Measurements from ENCODE around the gene NUDT2. TPM values are rescaled to one million over a fixed set of nuclear protein-coding genes. Genes with fewer than 3 reads are reported as not detected.
"Not testable (repeated sequence)": the region's sequence is repeated elsewhere in the genome, so short reads cannot be mapped to it uniquely, and the experiment has no call there.

The NUDT2 gene
- total RNA-seq, 1 donor from 2014 or later = 7.2 TPM

DNA sequence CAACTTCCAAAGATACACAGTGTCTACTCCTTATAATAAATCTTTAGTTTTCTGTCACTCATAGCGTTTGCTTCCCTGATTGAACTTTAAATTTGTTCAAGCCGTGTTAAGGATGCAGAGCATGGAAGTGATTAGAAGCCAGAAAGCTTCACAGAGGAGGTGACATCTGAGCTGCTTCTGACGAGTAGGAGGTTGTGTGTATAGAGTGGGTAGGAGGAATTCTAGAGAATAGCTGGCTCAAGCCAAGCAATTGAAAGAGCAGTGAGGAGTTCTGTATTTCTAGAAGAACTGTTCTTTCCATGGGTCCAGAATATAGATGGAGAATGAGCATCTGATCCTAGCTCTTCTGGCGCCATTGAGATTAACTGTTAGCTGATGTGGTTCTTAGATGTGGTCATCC, 6.0 kb downstream of the NUDT2 start:
- H3K27ac Mint-ChIP-seq (ENCODE audit: unreplicated experiment) = no peak overlapping the region
- H3K36me3 Mint-ChIP-seq (ENCODE audit: unreplicated experiment) = no peaks in the 10 kb centered on the region
- H3K4me3 Mint-ChIP-seq (ENCODE audit: unreplicated experiment) = peak overlapping the region; percentile 21
- peaks cover 2% of the 10 kb centered on the region for H3K9me3 Mint-ChIP-seq (ENCODE audit: unreplicated experiment)
- no peak for TF ChIP-seq CTCF (IDR thresholded peaks at IDR 0.05; ENCODE audit: partially characterized antibody, unreplicated experiment)
- no peak for DNase-seq
- H3K4me1 Mint-ChIP-seq (ENCODE audit: low read depth, unreplicated experiment) = peaks cover 26% of the 10 kb centered on the region
- peaks cover 1% of the 10 kb centered on the region for H3K27me3 Mint-ChIP-seq (ENCODE audit: unreplicated experiment)

GRCh38 chr9:34337403-34337802, 8.0 kb downstream of the NUDT2 start:
- no peak for DNase-seq
- H3K4me3 Mint-ChIP-seq (ENCODE audit: unreplicated experiment) = no peak overlapping the region
- H3K36me3 Mint-ChIP-seq (ENCODE audit: unreplicated experiment) = no peaks in the 10 kb centered on the region
- peaks cover 19% of the 10 kb centered on the region for H3K4me1 Mint-ChIP-seq (ENCODE audit: low read depth, unreplicated experiment)
- H3K9me3 Mint-ChIP-seq (ENCODE audit: unreplicated experiment) = peaks cover 2% of the 10 kb centered on the region
- H3K27ac Mint-ChIP-seq (ENCODE audit: unreplicated experiment) = no peak overlapping the region
- TF ChIP-seq CTCF (IDR thresholded peaks at IDR 0.05; ENCODE audit: partially characterized antibody, unreplicated experiment) = no peak
- H3K27me3 Mint-ChIP-seq (ENCODE audit: unreplicated experiment) = peaks cover 2% of the 10 kb centered on the region

- not testable (repeated sequence) for H3K27me3 Mint-ChIP-seq (ENCODE audit: unreplicated experiment); H3K27ac Mint-ChIP-seq (ENCODE audit: unreplicated experiment); DNase-seq; H3K9me3 Mint-ChIP-seq (ENCODE audit: unreplicated experiment); H3K4me3 Mint-ChIP-seq (ENCODE audit: unreplicated experiment); H3K36me3 Mint-ChIP-seq (ENCODE audit: unreplicated experiment)
- peaks cover 14% of the 10 kb centered on the region for H3K4me1 Mint-ChIP-seq (ENCODE audit: low read depth, unreplicated experiment)
Observed at GRCh38 chr9:34338079-34338478, 8.7 kb downstream of the NUDT2 start.

DNA sequence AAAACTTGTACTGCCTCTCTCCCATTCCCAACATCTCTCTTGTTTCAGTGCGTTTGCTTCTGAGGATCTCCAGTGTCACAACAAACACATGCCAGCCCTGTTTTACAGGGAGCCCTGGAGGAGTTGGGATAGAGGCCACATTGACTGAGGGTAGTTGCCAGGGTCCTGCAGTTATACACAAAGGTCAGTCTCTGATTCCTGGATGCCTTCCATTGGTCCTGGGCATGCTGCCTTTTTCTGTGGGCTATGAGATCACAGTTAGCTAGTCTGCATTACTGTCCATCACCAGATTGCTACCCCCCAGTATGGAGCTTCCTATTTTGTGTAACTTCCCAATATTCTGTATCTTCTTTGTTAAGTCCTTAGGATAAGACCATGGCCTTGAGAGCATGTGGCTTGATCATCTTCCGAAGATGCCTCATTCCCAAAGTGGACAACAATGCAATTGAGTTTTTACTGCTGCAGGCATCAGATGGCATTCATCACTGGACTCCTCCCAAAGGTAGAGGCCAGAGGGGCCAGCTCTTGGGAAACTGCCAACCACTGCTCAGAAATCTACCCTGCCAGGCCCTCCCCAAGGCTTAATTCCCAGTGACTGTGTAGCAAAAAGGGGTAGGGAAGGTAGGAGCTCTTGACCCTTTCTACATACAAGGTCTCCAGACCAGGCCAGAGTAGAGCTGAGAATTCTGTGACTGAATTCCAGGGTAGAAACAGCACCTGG, 9.5 kb downstream of the NUDT2 start:
- no peaks in the 10 kb centered on the region for H3K36me3 Mint-ChIP-seq (ENCODE audit: unreplicated experiment)
- no peak for DNase-seq
- no peak for TF ChIP-seq CTCF (IDR thresholded peaks at IDR 0.05; ENCODE audit: partially characterized antibody, unreplicated experiment)
- peaks cover 2% of the 10 kb centered on the region for H3K27me3 Mint-ChIP-seq (ENCODE audit: unreplicated experiment)
- peaks cover 13% of the 10 kb centered on the region for H3K4me1 Mint-ChIP-seq (ENCODE audit: low read depth, unreplicated experiment)
- H3K9me3 Mint-ChIP-seq (ENCODE audit: unreplicated experiment) = peaks cover under 1% of the 10 kb centered on the region
- H3K27ac Mint-ChIP-seq (ENCODE audit: unreplicated experiment) = no peak overlapping the region
- H3K4me3 Mint-ChIP-seq (ENCODE audit: unreplicated experiment) = no peak overlapping the region

- no peak for DNase-seq
- Mint-ChIP-seq H3K27ac (ENCODE audit: unreplicated experiment) (no peak overlapping the region), H3K4me1 (ENCODE audit: low read depth, unreplicated experiment) (no peaks in the 10 kb centered on the region), H3K4me3 (ENCODE audit: unreplicated experiment) (no peak overlapping the region), H3K9me3 (ENCODE audit: unreplicated experiment) (no peaks in the 10 kb centered on the region), H3K27me3 (ENCODE audit: unreplicated experiment) (peaks cover 2% of the 10 kb centered on the region), H3K36me3 (ENCODE audit: unreplicated experiment) (no peaks in the 10 kb centered on the region)
- TF ChIP-seq CTCF (IDR thresholded peaks at IDR 0.05; ENCODE audit: partially characterized antibody, unreplicated experiment) = no peak
Observed at GRCh38 chr9:34341659-34342295, 12.4 kb downstream of the NUDT2 start.
